Trophoblast cell (in vitro differentiated cells and primary cell): ENCODE results near the gene GALR1.
A peak's percentile ranks its signal among the peaks of the same experiment; 100 is the strongest.

Source experiments
- DNase-seq, 2 donors: peaks; one replicate each; pipeline ENCODE4 v3.0.0-alpha.2; 2016
- H2AFZ ChIP-seq: 2 replicates; pipeline ENCODE4 v1.6.1; 2013; ENCODE audit warnings: low read length, moderate library complexity, mild to moderate bottlenecking; ENCODE audit not compliant: insufficient read depth, poor library complexity
- H2AK5ac ChIP-seq: 2 replicates; pipeline ENCODE4 v1.6.1; 2013; ENCODE audit warnings: mild to moderate bottlenecking, low read length
- H2BK120ac ChIP-seq: 2 replicates; pipeline ENCODE4 v1.6.1; 2013; ENCODE audit warnings: low read length, mild to moderate bottlenecking, moderate library complexity; ENCODE audit not compliant: insufficient read depth, poor library complexity
- H2BK12ac ChIP-seq: 2 replicates; pipeline ENCODE4 v1.6.1; 2013; ENCODE audit warnings: mild to moderate bottlenecking, low read length, moderate library complexity
- H2BK5ac ChIP-seq: 2 replicates; pipeline ENCODE4 v1.6.1; 2013; ENCODE audit warnings: low read length, low read depth, moderate library complexity, mild to moderate bottlenecking; ENCODE audit not compliant: poor library complexity
- H3K14ac ChIP-seq: 2 replicates; pipeline ENCODE4 v1.6.1; 2013; ENCODE audit warnings: mild to moderate bottlenecking, low read length
- H3K18ac ChIP-seq: 2 replicates; pipeline ENCODE4 v1.6.1; 2013; ENCODE audit warnings: mild to moderate bottlenecking, low read length
- H3K23ac ChIP-seq: 2 replicates; pipeline ENCODE4 v1.6.1; 2013; ENCODE audit warnings: low read length
- H3K27ac ChIP-seq: 2 replicates; pipeline ENCODE4 v1.5.1; 2013; ENCODE audit warnings: low read depth, mild to moderate bottlenecking, inconsistent platforms, low read length, moderate library complexity
- H3K27me3 ChIP-seq: 2 replicates; pipeline ENCODE4 v1.6.1; 2013; ENCODE audit warnings: inconsistent platforms, mild to moderate bottlenecking, low read length, moderate library complexity; ENCODE audit not compliant: insufficient read depth
- H3K36me3 ChIP-seq, 2 experiments: 1 replicate in 1 of 2; 2 replicates in 1 of 2; pipeline ENCODE4 v1.6.1; 2013; ENCODE audit warnings: low read length in 2 of 2, mild to moderate bottlenecking in 2 of 2, moderate library complexity in 1 of 2; ENCODE audit not compliant: insufficient read depth in 2 of 2, control insufficient read depth in 1 of 2
- H3K4ac ChIP-seq: 2 replicates; pipeline ENCODE4 v1.6.1; 2013; ENCODE audit warnings: low read depth, mild to moderate bottlenecking, low read length, moderate library complexity
- H3K4me1 ChIP-seq, 2 experiments: 1 replicate in 1 of 2; 2 replicates in 1 of 2; pipeline ENCODE4 v1.6.1; 2013; ENCODE audit warnings: low read length in 2 of 2, mild to moderate bottlenecking in 2 of 2, moderate library complexity in 1 of 2; ENCODE audit not compliant: insufficient read depth in 2 of 2, control insufficient read depth in 1 of 2
- H3K4me2 ChIP-seq: 2 replicates; pipeline ENCODE4 v1.6.1; 2013; ENCODE audit warnings: inconsistent platforms, mild to moderate bottlenecking, low read length, moderate library complexity
- H3K4me3 ChIP-seq: 2 replicates; pipeline ENCODE4 v1.5.1; 2013; ENCODE audit warnings: mild to moderate bottlenecking, low read depth, low read length, inconsistent platforms
- H3K79me1 ChIP-seq: one replicate; pipeline ENCODE4 v1.6.1; 2013; ENCODE audit warnings: low read length
- H3K79me2 ChIP-seq: 2 replicates; pipeline ENCODE4 v1.6.1; 2013; ENCODE audit warnings: low read length, mild to moderate bottlenecking; ENCODE audit not compliant: control insufficient read depth, insufficient read depth, poor library complexity
- H3K9ac ChIP-seq: 2 replicates; pipeline ENCODE4 v1.6.1; 2013; ENCODE audit warnings: mild to moderate bottlenecking, low read length
- H3K9me3 ChIP-seq: 2 replicates; pipeline ENCODE4 v1.6.1; 2013; ENCODE audit warnings: low read depth, mild to moderate bottlenecking, control low read depth, inconsistent platforms, low read length; ENCODE audit not compliant: insufficient read depth
- H4K12ac ChIP-seq: 2 replicates; pipeline ENCODE4 v1.6.1; 2013; ENCODE audit warnings: low read depth, mild to moderate bottlenecking, low read length, moderate library complexity
- H4K8ac ChIP-seq: 2 replicates; pipeline ENCODE4 v1.6.1; 2013; ENCODE audit warnings: low read depth, mild to moderate bottlenecking, low read length, moderate library complexity
- H4K91ac ChIP-seq: one replicate; pipeline ENCODE4 v1.6.1; 2013; ENCODE audit warnings: low read depth, mild to moderate bottlenecking, low read length, moderate library complexity
- WGBS: extraction: QIAGEN DNeasy Blood & Tissue Kit; methylation state at CpG from one replicate; pipeline ENCODE4 v1.1.7; 2013; ENCODE audit warnings: missing lambda C conversion rate; ENCODE audit not compliant: insufficient read length, insufficient coverage; ENCODE audit errors: extremely low coverage; 5-methylcytosine and 5-hydroxymethylcytosine counted together

Gene GALR1

GRCh38 chr18:77203851-77204250 is 45.8 kb upstream of the GALR1 start:
- Histone ChIP-seq H2AK5ac (no peak overlapping the region), H4K91ac (no peak overlapping the region), H3K23ac (no peak overlapping the region), H3K79me2 (no peaks in the 10 kb centered on the region), H2BK5ac (no peak overlapping the region), H3K9me3 (no peaks in the 10 kb centered on the region), H3K4ac (no peak overlapping the region), H3K79me1 (no peaks in the 10 kb centered on the region), H2BK12ac (no peak overlapping the region), H3K9ac (no peak overlapping the region), H3K36me3 (no peaks in the 10 kb centered on the region), H3K4me2 (no peak overlapping the region), H3K18ac (no peak overlapping the region), H3K27me3 (no peaks in the 10 kb centered on the region), H3K4me3 (no peak overlapping the region), H2AFZ (no peak overlapping the region), H4K12ac (no peak overlapping the region), H3K4me1 (no peaks in the 10 kb centered on the region), H2BK120ac (no peak overlapping the region), H3K14ac (no peak overlapping the region), H4K8ac (no peak overlapping the region), H3K27ac (no peak overlapping the region)
- DNase-seq: no peak
- no CpG with 5 or more reads among the region's 4 CpGs for WGBS

- Histone ChIP-seq H2BK5ac (no peak overlapping the region), H3K23ac (no peak overlapping the region), H2BK12ac (no peak overlapping the region), H3K4me3 (no peak overlapping the region), H3K36me3 (no peaks in the 10 kb centered on the region), H3K79me2 (no peaks in the 10 kb centered on the region), H3K27ac (no peak overlapping the region), H4K8ac (no peak overlapping the region), H2AK5ac (no peak overlapping the region), H2BK120ac (no peak overlapping the region), H3K4ac (no peak overlapping the region), H2AFZ (no peak overlapping the region), H3K27me3 (no peaks in the 10 kb centered on the region), H3K79me1 (no peaks in the 10 kb centered on the region), H3K4me2 (no peak overlapping the region), H3K9me3 (no peaks in the 10 kb centered on the region), H3K4me1 (peaks cover 0 to 3% of the 10 kb centered on the region in 2 experiments), H3K9ac (no peak overlapping the region), H3K14ac (no peak overlapping the region), H4K91ac (no peak overlapping the region), H4K12ac (no peak overlapping the region), H3K18ac (no peak overlapping the region)
- WGBS: no CpG with 5 or more reads among the region's 6 CpGs
- DNase-seq: no peak
These were observed 43.9 kb upstream of the GALR1 start for GRCh38 chr18:77205769-77206168.

- no peaks in the 10 kb centered on the region for H3K36me3 ChIP-seq
- no peak overlapping the region for H3K14ac ChIP-seq
- WGBS: no CpG with 5 or more reads among the region's 10 CpGs
- H3K4me3 ChIP-seq: no peak overlapping the region
- no peaks in the 10 kb centered on the region for H3K79me2 ChIP-seq
- H2BK5ac ChIP-seq: no peak overlapping the region
- H3K9me3 ChIP-seq: no peaks in the 10 kb centered on the region
- no peak overlapping the region for H2BK12ac ChIP-seq
- H3K18ac ChIP-seq: no peak overlapping the region
- no peak for DNase-seq
- no peak overlapping the region for H3K23ac ChIP-seq
- no peak overlapping the region for H3K4ac ChIP-seq
- no peak overlapping the region for H4K12ac ChIP-seq
- H4K8ac ChIP-seq: no peak overlapping the region
- H2AFZ ChIP-seq: no peak overlapping the region
- H3K27me3 ChIP-seq: no peaks in the 10 kb centered on the region
- no peak overlapping the region for H3K4me2 ChIP-seq
- H4K91ac ChIP-seq: no peak overlapping the region
- H3K9ac ChIP-seq: no peak overlapping the region
- no peaks in the 10 kb centered on the region for H3K79me1 ChIP-seq
- no peak overlapping the region for H2AK5ac ChIP-seq
- H3K4me1 ChIP-seq: peaks cover 0 to 3% of the 10 kb centered on the region in 2 experiments
- no peak overlapping the region for H2BK120ac ChIP-seq
- no peak overlapping the region for H3K27ac ChIP-seq
These were observed 42.8 kb upstream of the GALR1 start for GRCh38 chr18:77206676-77207374.

GRCh38 chr18:77207540-77207939 is 42.1 kb upstream of the GALR1 start:
- Histone ChIP-seq H2BK5ac (no peak overlapping the region), H3K79me2 (no peaks in the 10 kb centered on the region), H3K4ac (no peak overlapping the region), H3K4me3 (no peak overlapping the region), H4K91ac (no peak overlapping the region), H3K9ac (no peak overlapping the region), H3K9me3 (no peaks in the 10 kb centered on the region), H2AFZ (no peak overlapping the region), H4K12ac (no peak overlapping the region), H2BK120ac (no peak overlapping the region), H3K27me3 (no peaks in the 10 kb centered on the region), H4K8ac (no peak overlapping the region), H3K79me1 (no peaks in the 10 kb centered on the region), H2AK5ac (no peak overlapping the region), H3K27ac (no peak overlapping the region), H3K4me2 (no peak overlapping the region), H3K18ac (no peak overlapping the region), H3K4me1 (peaks cover 0 to 3% of the 10 kb centered on the region in 2 experiments), H3K23ac (no peak overlapping the region), H2BK12ac (no peak overlapping the region), H3K14ac (no peak overlapping the region), H3K36me3 (no peaks in the 10 kb centered on the region)
- WGBS: no CpG with 5 or more reads among the region's 10 CpGs
- peak in 1 of 2 donors; percentile 56 for DNase-seq
